Common myeloid progenitor, CD34-positive (primary cell): ENCODE data around the gene GNG2.
"Not testable (repeated sequence)": the region's sequence is repeated elsewhere in the genome, so short reads cannot be mapped to it uniquely, and the experiment has no call there.

Source experiments
- CTCF ChIA-PET: fragments of 350-600 bp; sonication (Branson Sonifier 250); formaldehyde crosslinking; loops from one replicate; lab custom pipeline; 2021; ENCODE audit warnings: antibody characterized with exemption; lab: Charles Lee
- POLR2A ChIA-PET: fragments of 350-600 bp; sonication (Branson Sonifier 250); formaldehyde crosslinking; loops from one replicate; lab custom pipeline; 2021; ENCODE audit warnings: antibody characterized with exemption; lab: Charles Lee
- DNase-seq, 3 donors: peaks; one replicate each; pipeline versions ENCODE4 v3.0.0 to v3.0.0-alpha.2; 2013
- H3K27ac ChIP-seq, 2 experiments: 1 replicate in 1 of 2; 2 replicates in 1 of 2; pipeline ENCODE4 v1.7.0; 2013; ENCODE audit warnings: inconsistent platforms in 2 of 2, low read length in 2 of 2, mild to moderate bottlenecking in 2 of 2, low read depth in 1 of 2, moderate library complexity in 1 of 2; ENCODE audit not compliant: severe bottlenecking in 2 of 2, insufficient read depth in 1 of 2, poor library complexity in 1 of 2
- H3K27me3 ChIP-seq, 5 experiments: replicated peaks in 2 of 5; 1 replicate in 3 of 5; 2 replicates in 2 of 5; pipeline versions ENCODE4 v1.6.1 to v1.7.0; 2013; ENCODE audit warnings: low read length in 4 of 5, mild to moderate bottlenecking in 2 of 5, moderate library complexity in 2 of 5, inconsistent platforms in 1 of 5; ENCODE audit not compliant: insufficient read depth in 5 of 5, control insufficient read depth in 4 of 5
- H3K36me3 ChIP-seq, 4 experiments: 1 replicate in 2 of 4; 2 replicates in 2 of 4; pipeline versions ENCODE4 v1.6.1 to v1.7.0; 2013; ENCODE audit warnings: low read length in 3 of 4, control low read depth in 1 of 4, mild to moderate bottlenecking in 1 of 4; ENCODE audit not compliant: control insufficient read depth in 4 of 4, insufficient read depth in 4 of 4
- H3K4me1 ChIP-seq, 4 experiments: 1 replicate in 3 of 4; 2 replicates in 1 of 4; pipeline versions ENCODE4 v1.6.1 to v1.7.1; 2013; ENCODE audit warnings: low read length in 3 of 4, mild to moderate bottlenecking in 3 of 4, control low read depth in 1 of 4, inconsistent platforms in 1 of 4, moderate library complexity in 1 of 4; ENCODE audit not compliant: control insufficient read depth in 4 of 4, insufficient read depth in 4 of 4; ENCODE audit errors: control extremely low read depth in 1 of 4
- H3K4me3 ChIP-seq, 7 experiments: 1 replicate in 4 of 7; 2 replicates in 3 of 7; pipeline versions ENCODE4 v1.5.1 to v1.7.0; 2013; ENCODE audit warnings: mild to moderate bottlenecking in 7 of 7, low read length in 6 of 7, moderate library complexity in 6 of 7, inconsistent platforms in 2 of 7, low read depth in 2 of 7, control low read depth in 1 of 7; ENCODE audit not compliant: insufficient read depth in 4 of 7, control insufficient read depth in 1 of 7; ENCODE audit errors: extremely low read depth in 1 of 7
- H3K9me3 ChIP-seq, 5 experiments: 1 replicate in 4 of 5; 2 replicates in 1 of 5; pipeline versions ENCODE4 v1.6.1 to v1.7.1; 2013; ENCODE audit warnings: low read length in 4 of 5, mild to moderate bottlenecking in 2 of 5, inconsistent platforms in 1 of 5, low read depth in 1 of 5, moderate library complexity in 1 of 5; ENCODE audit not compliant: control insufficient read depth in 4 of 5, insufficient read depth in 2 of 5; ENCODE audit errors: control extremely low read depth in 1 of 5
- WGBS: methylation state at CpG from one replicate; pipeline ENCODE4 v1.1.5; 2013; ENCODE audit not compliant: insufficient coverage; 5-methylcytosine and 5-hydroxymethylcytosine counted together

Gene GNG2

DNA sequence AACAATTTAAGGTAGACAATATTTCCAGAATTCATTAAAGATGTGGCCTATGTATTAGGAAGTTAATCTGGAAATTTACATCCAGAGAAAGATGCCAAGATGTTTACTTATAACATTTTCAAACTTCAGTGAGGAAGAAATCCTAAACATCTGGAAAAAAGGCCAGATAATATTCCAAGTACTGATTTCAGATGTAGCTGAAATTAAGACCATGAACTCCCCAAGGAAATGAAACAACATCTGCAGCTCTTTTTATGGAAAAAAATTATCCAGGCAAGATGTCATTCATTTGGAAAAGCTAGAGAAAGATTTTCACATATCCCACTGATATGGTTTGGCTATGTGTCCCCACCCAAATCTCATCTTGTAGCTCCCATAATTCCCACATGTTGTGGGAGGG is 35.0 kb downstream of the GNG2 start:
- no peak for DNase-seq
- Histone ChIP-seq H3K9me3 (no peaks in the 10 kb centered on the region), H3K4me3 (no peak overlapping the region), H3K36me3 (no peaks in the 10 kb centered on the region), H3K27ac (no peak overlapping the region), H3K4me1 (peaks cover 0 to 11% (median 3%) of the 10 kb centered on the region in 4 experiments), H3K27me3 (no peaks in the 10 kb centered on the region)
- ChIA-PET POLR2A (no interaction called here), CTCF (interaction anchor here (1.2 to 2.0 kb wide), 6 partner anchors 9 to 83 kb away, joined by 3 to 8 read pairs (median 4); partner anchors contain the start of gene GNG2)

DNA sequence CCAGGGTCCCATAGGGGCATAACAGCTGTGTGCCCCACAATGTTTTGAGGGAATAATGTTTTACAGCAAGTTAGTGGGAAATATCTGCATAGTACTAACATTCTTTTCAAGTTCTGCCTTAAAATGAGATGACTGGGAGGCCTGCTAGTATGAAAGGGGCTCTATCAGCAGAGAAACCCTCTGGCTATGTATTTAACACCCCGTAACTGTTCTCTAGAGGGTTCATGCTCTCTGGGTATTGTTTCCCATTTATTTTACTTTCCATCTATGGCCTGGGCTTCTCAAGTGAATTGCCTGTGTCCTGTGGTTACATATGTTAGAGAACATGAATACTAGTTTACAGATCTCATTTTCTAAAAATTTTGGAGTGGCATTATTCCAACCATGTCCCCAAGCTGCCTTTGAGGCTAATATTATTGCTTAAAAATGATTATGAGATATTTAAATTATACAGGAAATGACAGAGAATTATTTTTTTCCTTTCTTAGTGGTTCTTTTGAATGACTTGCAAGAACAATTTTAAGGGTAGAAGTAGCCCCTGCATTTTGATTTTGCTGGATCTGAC is 37.5 kb downstream of the GNG2 start:
- WGBS = 100% methylated on average over 1 of the region's 1 CpG
- CTCF ChIA-PET = interaction anchor here (1.4 kb wide), 1 partner anchor 9 kb away, joined by 3 read pairs; no protein-coding TSS in a partner anchor
- no peak overlapping the region for H3K27ac ChIP-seq
- no peak overlapping the region for H3K4me3 ChIP-seq
- H3K4me1 ChIP-seq = peaks cover 0 to 11% (median 3%) of the 10 kb centered on the region in 4 experiments
- peak in 2 of 3 donors; percentile 16 to 34 for DNase-seq
- no peaks in the 10 kb centered on the region for H3K27me3 ChIP-seq
- no peaks in the 10 kb centered on the region for H3K9me3 ChIP-seq
- POLR2A ChIA-PET = no interaction called here
- H3K36me3 ChIP-seq = no peaks in the 10 kb centered on the region

DNA sequence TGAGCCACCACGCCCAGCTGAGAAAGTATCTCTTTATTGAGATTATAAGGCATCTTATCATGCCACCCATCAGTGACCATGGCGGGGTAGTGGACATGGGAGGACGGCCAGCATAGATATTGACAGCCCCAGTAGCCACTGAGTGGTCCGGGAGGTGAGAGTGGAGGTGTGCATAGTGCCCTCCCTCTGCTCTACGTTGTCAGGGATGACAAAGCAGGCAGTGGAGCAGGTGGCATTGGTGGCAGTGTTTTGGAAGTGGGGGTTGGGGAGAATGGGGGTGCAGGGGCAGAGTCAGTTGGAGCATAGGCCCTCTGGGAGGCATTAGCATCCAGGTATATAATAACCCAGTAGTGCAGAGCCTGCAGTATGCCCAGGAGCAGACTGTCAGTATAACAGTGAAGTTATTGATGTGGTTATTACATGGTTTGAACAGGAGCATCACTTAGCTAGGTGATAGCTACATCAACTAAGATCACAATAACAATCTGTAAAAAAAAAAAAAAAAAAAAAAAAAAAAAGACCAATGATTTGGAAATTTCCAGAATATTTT is 41.1 kb downstream of the GNG2 start:
- no CpG with 5 or more reads among the region's 5 CpGs for WGBS

DNA sequence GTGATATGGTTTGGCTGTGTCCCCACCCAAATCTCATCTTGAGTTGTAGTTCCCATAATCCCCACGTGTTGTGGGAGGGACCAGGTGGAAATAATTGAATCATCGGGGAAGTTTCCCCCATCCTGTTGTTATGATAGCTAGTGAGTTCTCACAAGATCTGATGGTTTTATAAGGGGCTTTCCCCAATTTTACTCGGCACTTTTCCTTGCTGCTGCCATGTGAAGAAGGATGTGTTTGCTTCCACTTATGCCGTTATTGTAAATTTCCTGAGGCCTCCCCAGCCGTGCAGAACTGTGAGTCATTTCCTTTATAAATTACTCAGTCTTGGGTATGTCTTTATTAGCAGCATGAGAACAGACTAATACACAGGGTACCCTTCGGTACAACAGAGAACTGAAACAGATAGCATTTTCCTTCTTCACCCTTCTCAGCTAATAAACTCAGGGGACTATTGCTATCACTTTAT is 45.3 kb downstream of the GNG2 start:
- POLR2A ChIA-PET = interaction anchor here (0.5 kb wide), 1 partner anchor 12 kb away, joined by 3 read pairs; no protein-coding TSS in a partner anchor
- H3K4me3 ChIP-seq = peak overlapping the region in 1 of 7 experiments; percentile 38

More for the DNA sequence above, 41.1 kb downstream of the GNG2 start:
- no peaks in the 10 kb centered on the region for H3K36me3 ChIP-seq
- no peak for DNase-seq
- CTCF ChIA-PET = interaction anchor here (1.0 to 1.3 kb wide), 2 partner anchors 11 to 20 kb away, joined by 3 read pairs; no protein-coding TSS in a partner anchor
- H3K9me3 ChIP-seq = peaks cover 0 to 21% (median 12%) of the 10 kb centered on the region in 5 experiments
- H3K27ac ChIP-seq = no peak overlapping the region
- no peaks in the 10 kb centered on the region for H3K27me3 ChIP-seq
- POLR2A ChIA-PET = no interaction called here
- H3K4me3 ChIP-seq = no peak overlapping the region
- peaks cover 6 to 15% (median 7%) of the 10 kb centered on the region in 4 experiments for H3K4me1 ChIP-seq

DNA sequence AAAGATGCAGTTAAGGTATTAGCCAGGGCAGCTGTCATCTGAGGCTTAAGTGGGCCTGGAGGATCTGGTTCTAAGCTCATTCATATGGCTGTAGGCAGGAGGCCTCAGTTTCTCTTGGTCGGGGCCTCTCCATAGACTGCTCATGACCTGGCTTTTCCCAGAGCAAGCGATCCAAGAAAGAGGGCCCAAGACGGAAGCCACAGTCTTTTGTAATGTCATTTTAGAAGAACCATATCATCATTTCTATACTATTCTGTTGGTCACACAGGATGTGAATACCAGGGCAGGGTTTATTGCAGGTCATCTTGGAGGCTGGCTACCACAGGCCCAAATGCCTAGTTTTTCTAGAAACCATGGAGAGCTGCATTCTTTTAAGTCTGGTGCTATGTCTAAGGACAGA is 47.7 kb downstream of the GNG2 start:
- POLR2A ChIA-PET = no interaction called here
- WGBS = no CpG with 5 or more reads among the region's 3 CpGs
- CTCF ChIA-PET = interaction anchor here (1.0 to 1.6 kb wide), 2 partner anchors 71 to 72 kb away, joined by 3 read pairs; no protein-coding TSS in a partner anchor
- Histone ChIP-seq H3K4me1 (peaks cover 3 to 7% (median 4%) of the 10 kb centered on the region in 4 experiments), H3K27ac (no peak overlapping the region), H3K27me3 (no peaks in the 10 kb centered on the region), H3K9me3 (peaks cover 0 to 29% (median 12%) of the 10 kb centered on the region in 5 experiments), H3K4me3 (no peak overlapping the region), H3K36me3 (no peaks in the 10 kb centered on the region)
- no peak for DNase-seq

More for the DNA sequence above, 45.3 kb downstream of the GNG2 start:
- Histone ChIP-seq H3K27ac (peak overlapping the region; percentile 42 to 73), H3K9me3 (peaks cover 0 to 29% (median 12%) of the 10 kb centered on the region in 5 experiments)
- H3K36me3 ChIP-seq, H3K4me1 ChIP-seq, H3K27me3 ChIP-seq: not testable (repeated sequence)
- 3% methylated on average over 4 of the region's 6 CpGs for WGBS
- peak; percentile 77 to 94 (median 91) for DNase-seq
- CTCF ChIA-PET = interaction anchor here (1.3 to 2.0 kb wide), 4 partner anchors 11 to 77 kb away, joined by 3 to 8 read pairs (median 4); no protein-coding TSS in a partner anchor

DNA sequence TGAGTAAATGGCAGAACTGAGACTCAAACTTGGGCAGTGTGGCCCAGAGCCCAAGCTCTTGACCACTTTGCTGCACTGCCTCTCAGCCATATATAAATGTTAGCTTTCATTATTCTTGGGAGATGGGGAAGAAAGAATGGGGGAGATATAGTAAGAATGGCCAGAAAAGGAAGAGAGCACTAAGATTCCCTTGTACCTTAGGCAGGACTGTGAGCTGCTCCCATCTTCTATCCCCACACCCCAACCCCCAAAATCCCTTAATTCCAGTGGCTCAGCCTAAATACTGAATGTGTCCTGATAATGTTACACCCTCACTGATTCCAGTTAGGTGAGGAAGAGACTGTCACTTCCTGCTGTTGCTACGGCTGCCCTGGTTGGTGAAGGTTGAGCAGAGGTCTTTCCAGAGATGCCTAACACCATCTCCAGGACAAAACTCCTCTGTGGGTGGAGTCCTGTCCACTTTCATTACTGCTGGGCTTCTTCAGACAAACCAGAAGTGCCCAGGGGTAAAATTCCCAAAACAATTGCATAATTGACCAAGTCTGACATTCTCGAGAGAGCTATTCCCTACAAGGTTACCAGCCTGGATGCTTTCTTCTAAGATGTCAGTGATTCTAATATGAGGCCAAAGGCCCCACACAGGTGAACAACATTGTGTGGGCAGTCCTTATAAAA is 51.8 kb downstream of the GNG2 start:
- DNase-seq = no peak
- Histone ChIP-seq H3K36me3 (peaks cover 0 to 3% (median 0%) of the 10 kb centered on the region in 4 experiments), H3K9me3 (peaks cover 0 to 7% (median 0%) of the 10 kb centered on the region in 5 experiments), H3K27ac (no peak overlapping the region), H3K4me3 (no peak overlapping the region), H3K27me3 (no peaks in the 10 kb centered on the region), H3K4me1 (peaks cover 4 to 24% (median 7%) of the 10 kb centered on the region in 4 experiments)
- CTCF ChIA-PET = interaction anchor here (0.6 to 1.7 kb wide), 3 partner anchors 10 to 18 kb away, joined by 3 read pairs; no protein-coding TSS in a partner anchor
- WGBS = 100% methylated on average over 2 of the region's 2 CpGs
- POLR2A ChIA-PET = no interaction called here
